Measurements from ENCODE around the gene KCNMB2.

The KCNMB2 gene

GRCh38 chr3:178526291-178526690 lies 9.9 kb upstream of the KCNMB2 start:
- Histone ChIP-seq H4K20me1 (ENCODE audit: insufficient read depth, low read length) (no peaks in the 10 kb centered on the region), H3K4me3 (ENCODE audit: low read length) (no peak overlapping the region), H3K4me2 (ENCODE audit: low read length) (no peak overlapping the region), H3K9me3 (ENCODE audit: insufficient read depth, low read length) (no peaks in the 10 kb centered on the region), H3K27me3 (ENCODE audit: low read depth, low read length) (no peaks in the 10 kb centered on the region), H3K79me2 (ENCODE audit: low read length) (no peaks in the 10 kb centered on the region), H3K27ac (ENCODE audit: low read length) (no peak overlapping the region), H3K9ac (ENCODE audit: low read length) (no peak overlapping the region), H3K4me1 (ENCODE audit: low read length) (peaks cover 9% of the 10 kb centered on the region), H2AFZ (ENCODE audit: low read depth, low read length) (no peak overlapping the region), H3K36me3 (replicated peaks; ENCODE audit: low read depth, low read length) (no peaks in the 10 kb centered on the region)
- TF ChIP-seq EZH2phosphoT487 (IDR thresholded peaks at IDR 0.05; ENCODE audit: low read depth) (no peak), CTCF (IDR thresholded peaks at IDR 0.05; ENCODE audit: low read depth, low read length) (no peak)

DNA sequence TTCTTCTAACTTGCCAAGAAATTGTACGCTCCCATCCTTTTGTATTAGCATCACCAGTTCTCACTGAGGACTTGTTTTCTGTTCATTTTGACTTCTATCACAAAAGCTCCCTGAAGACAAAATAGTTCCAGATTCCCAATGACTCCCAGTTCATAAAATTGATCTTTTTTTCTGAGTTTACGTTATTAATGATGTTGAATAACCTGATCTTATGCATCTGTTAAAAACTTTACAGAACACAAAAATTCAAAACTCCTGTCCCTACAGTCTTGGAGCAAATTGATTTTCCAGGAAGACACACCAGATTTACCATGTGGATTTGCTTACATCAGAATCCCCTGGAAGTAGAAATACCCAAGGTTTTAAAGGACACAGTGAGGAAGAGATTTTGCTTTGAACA lies 8.3 kb upstream of the KCNMB2 start:
- Histone ChIP-seq H3K27me3 (ENCODE audit: low read depth, low read length) (no peaks in the 10 kb centered on the region), H3K36me3 (replicated peaks; ENCODE audit: low read depth, low read length) (no peaks in the 10 kb centered on the region), H3K9me3 (ENCODE audit: insufficient read depth, low read length) (no peaks in the 10 kb centered on the region), H3K27ac (ENCODE audit: low read length) (no peak overlapping the region), H3K79me2 (ENCODE audit: low read length) (no peaks in the 10 kb centered on the region), H4K20me1 (ENCODE audit: insufficient read depth, low read length) (no peaks in the 10 kb centered on the region), H3K4me2 (ENCODE audit: low read length) (no peak overlapping the region), H3K9ac (ENCODE audit: low read length) (no peak overlapping the region), H3K4me1 (ENCODE audit: low read length) (peaks cover 1% of the 10 kb centered on the region; the same call in 1 of the 2 replicates), H3K4me3 (ENCODE audit: low read length) (no peak overlapping the region), H2AFZ (ENCODE audit: low read depth, low read length) (no peak overlapping the region)
- TF ChIP-seq CTCF (IDR thresholded peaks at IDR 0.05; ENCODE audit: low read depth, low read length) (no peak), EZH2phosphoT487 (IDR thresholded peaks at IDR 0.05; ENCODE audit: low read depth) (no peak)

- TF ChIP-seq EZH2phosphoT487 (IDR thresholded peaks at IDR 0.05; ENCODE audit: low read depth), result no peak
- TF ChIP-seq CTCF (IDR thresholded peaks at IDR 0.05; ENCODE audit: low read depth, low read length), result no peak
- no peaks in the 10 kb centered on the region for H3K9me3 ChIP-seq (ENCODE audit: insufficient read depth, low read length)
- H3K4me3 ChIP-seq (ENCODE audit: low read length), result no peak overlapping the region
Measured at GRCh38 chr3:178529606-178530225, 6.5 kb upstream of the KCNMB2 start.

GRCh38 chr3:178532476-178532875 lies 3.8 kb upstream of the KCNMB2 start:
- no peaks in the 10 kb centered on the region for H3K36me3 ChIP-seq (replicated peaks; ENCODE audit: low read depth, low read length)
- no peak for TF ChIP-seq EZH2phosphoT487 (IDR thresholded peaks at IDR 0.05; ENCODE audit: low read depth)
- TF ChIP-seq CTCF (IDR thresholded peaks at IDR 0.05; ENCODE audit: low read depth, low read length), result no peak
- no peak overlapping the region for H3K27ac ChIP-seq (ENCODE audit: low read length)
- peaks cover 7% of the 10 kb centered on the region; the same call in 1 of the 2 replicates for H3K27me3 ChIP-seq (ENCODE audit: low read depth, low read length)
- no peaks in the 10 kb centered on the region for H3K9me3 ChIP-seq (ENCODE audit: insufficient read depth, low read length)
- no peaks in the 10 kb centered on the region for H3K79me2 ChIP-seq (ENCODE audit: low read length)
- no peaks in the 10 kb centered on the region for H3K4me1 ChIP-seq (ENCODE audit: low read length)
- no peak overlapping the region for H3K9ac ChIP-seq (ENCODE audit: low read length)
- no peaks in the 10 kb centered on the region for H4K20me1 ChIP-seq (ENCODE audit: insufficient read depth, low read length)
- H3K4me3 ChIP-seq (ENCODE audit: low read length), result no peak overlapping the region
- no peak overlapping the region for H2AFZ ChIP-seq (ENCODE audit: low read depth, low read length)
- H3K4me2 ChIP-seq (ENCODE audit: low read length), result no peak overlapping the region

More at GRCh38 chr3:178529606-178530225, 6.5 kb upstream of the KCNMB2 start:
- no peak overlapping the region for H3K4me2 ChIP-seq (ENCODE audit: low read length)
- no peaks in the 10 kb centered on the region for H4K20me1 ChIP-seq (ENCODE audit: insufficient read depth, low read length)
- no peak overlapping the region for H3K27ac ChIP-seq (ENCODE audit: low read length)
- H3K27me3 ChIP-seq (ENCODE audit: low read depth, low read length), result no peaks in the 10 kb centered on the region
- H3K36me3 ChIP-seq (replicated peaks; ENCODE audit: low read depth, low read length), result no peaks in the 10 kb centered on the region
- no peak overlapping the region for H3K9ac ChIP-seq (ENCODE audit: low read length)
- no peaks in the 10 kb centered on the region for H3K4me1 ChIP-seq (ENCODE audit: low read length)
- no peak overlapping the region for H2AFZ ChIP-seq (ENCODE audit: low read depth, low read length)
- H3K79me2 ChIP-seq (ENCODE audit: low read length), result no peaks in the 10 kb centered on the region

Data from OCI-LY3 (cell line).